Measurements from ENCODE around the gene NT5DC3. TPM values are rescaled to one million over a fixed set of nuclear protein-coding genes. Genes with fewer than 3 reads are reported as not detected.

Gene NT5DC3
- total and polyA plus RNA-seq, 2 of the 13 experiments (the other 11 are each of a cell fraction or from before 2014, with no cell fraction given) = 3.2 to 6.6 TPM

DNA sequence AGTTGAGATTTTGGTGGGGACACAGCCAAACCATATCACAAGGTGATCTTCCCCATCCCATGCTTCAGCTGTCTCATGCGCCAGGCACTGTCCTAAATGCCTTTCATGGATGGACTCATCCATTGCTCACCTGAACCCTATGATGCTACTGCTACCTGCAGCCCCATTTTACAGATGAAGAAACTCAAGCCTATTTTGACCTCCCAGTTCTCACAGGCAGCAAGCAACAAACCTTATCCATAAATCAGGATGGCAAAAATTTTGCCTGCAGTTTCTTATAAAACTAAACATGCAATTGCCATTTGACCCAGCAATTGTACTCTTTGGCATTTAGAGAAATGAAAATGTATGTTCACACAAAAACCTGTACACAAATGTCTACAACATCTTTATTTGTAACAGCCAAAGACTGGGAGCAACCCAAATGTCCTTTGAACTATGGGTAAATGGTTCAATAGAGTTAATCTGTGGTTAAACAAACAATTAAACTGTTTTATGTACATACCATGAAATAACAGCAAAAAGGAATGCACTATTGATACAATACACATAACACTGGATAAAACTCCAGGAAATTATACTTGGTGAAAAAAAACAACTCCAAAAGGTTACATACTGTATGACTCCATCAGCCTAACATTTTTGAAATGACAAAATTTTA, 2.6 kb downstream of the NT5DC3 start (continued):
- TF ChIP-seq, protein P1, sequence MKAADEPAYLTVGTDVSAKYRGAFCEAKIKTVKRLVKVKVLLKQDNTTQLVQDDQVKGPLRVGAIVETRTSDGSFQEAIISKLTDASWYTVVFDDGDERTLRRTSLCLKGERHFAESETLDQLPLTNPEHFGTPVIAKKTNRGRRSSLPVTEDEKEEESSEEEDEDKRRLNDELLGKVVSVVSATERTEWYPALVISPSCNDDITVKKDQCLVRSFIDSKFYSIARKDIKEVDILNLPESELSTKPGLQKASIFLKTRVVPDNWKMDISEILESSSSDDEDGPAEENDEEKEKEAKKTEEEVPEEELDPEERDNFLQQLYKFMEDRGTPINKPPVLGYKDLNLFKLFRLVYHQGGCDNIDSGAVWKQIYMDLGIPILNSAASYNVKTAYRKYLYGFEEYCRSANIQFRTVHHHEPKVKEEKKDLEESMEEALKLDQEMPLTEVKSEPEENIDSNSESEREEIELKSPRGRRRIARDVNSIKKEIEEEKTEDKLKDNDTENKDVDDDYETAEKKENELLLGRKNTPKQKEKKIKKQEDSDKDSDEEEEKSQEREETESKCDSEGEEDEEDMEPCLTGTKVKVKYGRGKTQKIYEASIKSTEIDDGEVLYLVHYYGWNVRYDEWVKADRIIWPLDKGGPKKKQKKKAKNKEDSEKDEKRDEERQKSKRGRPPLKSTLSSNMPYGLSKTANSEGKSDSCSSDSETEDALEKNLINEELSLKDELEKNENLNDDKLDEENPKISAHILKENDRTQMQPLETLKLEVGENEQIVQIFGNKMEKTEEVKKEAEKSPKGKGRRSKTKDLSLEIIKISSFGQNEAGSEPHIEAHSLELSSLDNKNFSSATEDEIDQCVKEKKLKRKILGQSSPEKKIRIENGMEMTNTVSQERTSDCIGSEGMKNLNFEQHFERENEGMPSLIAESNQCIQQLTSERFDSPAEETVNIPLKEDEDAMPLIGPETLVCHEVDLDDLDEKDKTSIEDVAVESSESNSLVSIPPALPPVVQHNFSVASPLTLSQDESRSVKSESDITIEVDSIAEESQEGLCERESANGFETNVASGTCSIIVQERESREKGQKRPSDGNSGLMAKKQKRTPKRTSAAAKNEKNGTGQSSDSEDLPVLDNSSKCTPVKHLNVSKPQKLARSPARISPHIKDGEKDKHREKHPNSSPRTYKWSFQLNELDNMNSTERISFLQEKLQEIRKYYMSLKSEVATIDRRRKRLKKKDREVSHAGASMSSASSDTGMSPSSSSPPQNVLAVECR (CRISPR knock-in tag; IDR thresholded peaks at IDR 0.05; ENCODE audit: borderline replicate concordance) = 0 out of 2 replicates have a peak, but pooled peaks have one; percentile 10
- TF ChIP-seq ISX (CRISPR knock-in tag; conservative IDR thresholded peaks at IDR 0.05) = no peak
- TF ChIP-seq HDAC6 (IDR thresholded peaks at IDR 0.05; ENCODE audit: low read depth, low read length) = no peak
- no peak for TF ChIP-seq SETDB1 (CRISPR knock-in tag; IDR thresholded peaks at IDR 0.05; ENCODE audit: borderline replicate concordance)
- no peak for TF ChIP-seq ZNF280D (CRISPR knock-in tag; IDR thresholded peaks at IDR 0.05)
- TF ChIP-seq, protein P2, sequence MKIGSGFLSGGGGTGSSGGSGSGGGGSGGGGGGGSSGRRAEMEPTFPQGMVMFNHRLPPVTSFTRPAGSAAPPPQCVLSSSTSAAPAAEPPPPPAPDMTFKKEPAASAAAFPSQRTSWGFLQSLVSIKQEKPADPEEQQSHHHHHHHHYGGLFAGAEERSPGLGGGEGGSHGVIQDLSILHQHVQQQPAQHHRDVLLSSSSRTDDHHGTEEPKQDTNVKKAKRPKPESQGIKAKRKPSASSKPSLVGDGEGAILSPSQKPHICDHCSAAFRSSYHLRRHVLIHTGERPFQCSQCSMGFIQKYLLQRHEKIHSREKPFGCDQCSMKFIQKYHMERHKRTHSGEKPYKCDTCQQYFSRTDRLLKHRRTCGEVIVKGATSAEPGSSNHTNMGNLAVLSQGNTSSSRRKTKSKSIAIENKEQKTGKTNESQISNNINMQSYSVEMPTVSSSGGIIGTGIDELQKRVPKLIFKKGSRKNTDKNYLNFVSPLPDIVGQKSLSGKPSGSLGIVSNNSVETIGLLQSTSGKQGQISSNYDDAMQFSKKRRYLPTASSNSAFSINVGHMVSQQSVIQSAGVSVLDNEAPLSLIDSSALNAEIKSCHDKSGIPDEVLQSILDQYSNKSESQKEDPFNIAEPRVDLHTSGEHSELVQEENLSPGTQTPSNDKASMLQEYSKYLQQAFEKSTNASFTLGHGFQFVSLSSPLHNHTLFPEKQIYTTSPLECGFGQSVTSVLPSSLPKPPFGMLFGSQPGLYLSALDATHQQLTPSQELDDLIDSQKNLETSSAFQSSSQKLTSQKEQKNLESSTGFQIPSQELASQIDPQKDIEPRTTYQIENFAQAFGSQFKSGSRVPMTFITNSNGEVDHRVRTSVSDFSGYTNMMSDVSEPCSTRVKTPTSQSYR (CRISPR knock-in tag; IDR thresholded peaks at IDR 0.05; ENCODE audit: borderline replicate concordance) = no peak
- TF ChIP-seq REXO4 (CRISPR knock-in tag; IDR thresholded peaks at IDR 0.05; ENCODE audit: borderline replicate concordance) = no peak
- no peak; the same call in none of the 2 replicates for TF ChIP-seq RCOR2 (CRISPR knock-in tag; IDR thresholded peaks at IDR 0.05)
- no peak for TF ChIP-seq PHF8 (CRISPR knock-in tag; IDR thresholded peaks at IDR 0.05)
- no peak for TF ChIP-seq KLF12 (CRISPR knock-in tag; IDR thresholded peaks at IDR 0.05; ENCODE audit: borderline replicate concordance)
- TF ChIP-seq RARG (CRISPR knock-in tag; IDR thresholded peaks at IDR 0.05; ENCODE audit: low read depth) = no peak
- TF ChIP-seq ZNF121 (CRISPR knock-in tag; IDR thresholded peaks at IDR 0.05) = no peak
- TF ChIP-seq SMYD3 (CRISPR knock-in tag; IDR thresholded peaks at IDR 0.05) = no peak
- no peak for TF ChIP-seq PAWR (CRISPR knock-in tag; IDR thresholded peaks at IDR 0.05; ENCODE audit: borderline replicate concordance)
- no peak for TF ChIP-seq CREB1 (IDR thresholded peaks at IDR 0.05)
- TF ChIP-seq CREB1 (CRISPR knock-in tag; IDR thresholded peaks at IDR 0.05) = peak; percentile 42; the same call in 1 of the 2 replicates
- no peak for TF ChIP-seq ELF4 (CRISPR knock-in tag; IDR thresholded peaks at IDR 0.05; ENCODE audit: borderline replicate concordance)
- TF ChIP-seq ZNF33A (CRISPR knock-in tag; IDR thresholded peaks at IDR 0.05; ENCODE audit: borderline replicate concordance) = no peak
- no peak for TF ChIP-seq ZNF556 (CRISPR knock-in tag; IDR thresholded peaks at IDR 0.05; ENCODE audit: borderline replicate concordance)
- TF ChIP-seq HCFC1 (IDR thresholded peaks at IDR 0.05; ENCODE audit: low read depth, low read length) = no peak

Measured in HepG2 (cell line).